Measurements from ENCODE around the gene CYBC1. TPM values are rescaled to one million over a fixed set of nuclear protein-coding genes. Genes with fewer than 3 reads are reported as not detected.

Gene CYBC1
- total RNA-seq, 3 donors from 2014 or later = 79.2 to 90.5 (median 81.0) TPM

DNA sequence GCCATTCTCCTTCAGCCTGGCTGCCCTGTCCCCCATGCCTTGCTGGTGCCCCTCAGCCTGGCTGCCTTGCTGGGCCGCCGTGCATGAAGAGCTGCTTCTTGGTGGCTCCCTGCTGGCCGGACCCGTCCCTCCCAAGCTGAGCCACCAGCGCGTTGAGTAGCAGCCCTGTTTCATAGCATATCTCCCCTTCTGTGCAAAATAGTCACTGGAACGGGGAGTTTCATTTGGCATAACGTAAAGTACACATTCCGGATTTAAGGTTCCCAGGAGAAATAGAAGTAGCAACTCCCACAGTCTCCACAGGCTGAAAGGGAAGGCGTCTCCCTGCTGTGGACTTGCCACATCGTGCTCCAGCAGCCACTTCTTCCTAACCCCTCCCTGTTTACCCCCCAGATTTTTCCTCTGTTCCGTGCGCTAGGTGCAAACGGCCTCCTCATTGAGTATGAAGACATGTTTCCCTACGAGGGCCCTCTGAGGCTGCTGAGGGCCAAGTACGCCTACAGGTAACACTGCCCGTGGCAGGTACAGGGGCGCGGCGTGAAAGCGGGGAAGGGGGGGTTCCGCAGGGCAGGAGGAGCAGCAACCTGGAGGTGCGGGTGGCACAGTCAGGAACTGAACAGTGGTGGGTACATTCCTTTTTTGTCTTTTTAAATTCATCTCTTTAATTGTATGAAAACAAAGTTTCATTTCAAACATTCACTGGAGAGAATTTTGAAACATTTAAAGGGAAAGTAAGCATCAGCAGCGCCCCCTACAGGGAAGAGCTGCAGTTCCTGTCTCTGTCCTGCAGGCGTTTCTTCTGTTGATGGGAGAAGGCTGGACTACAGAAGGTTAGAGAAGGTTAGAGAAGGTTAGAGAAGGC is 26.3 kb downstream of the CYBC1 start:
- DNase-seq (peak in 2 of 3 donors; percentile 53 to 70), ATAC-seq (peak; percentile 67)
- Histone ChIP-seq H3K4me3 (no peak overlapping the region), H3K36me3 (ENCODE audit: low read depth) (no peaks in the 10 kb centered on the region), H3K4me1 (ENCODE audit: low read depth) (peaks cover 8% of the 10 kb centered on the region), H3K9me3 (no peaks in the 10 kb centered on the region)
- TF ChIP-seq, protein P1, sequence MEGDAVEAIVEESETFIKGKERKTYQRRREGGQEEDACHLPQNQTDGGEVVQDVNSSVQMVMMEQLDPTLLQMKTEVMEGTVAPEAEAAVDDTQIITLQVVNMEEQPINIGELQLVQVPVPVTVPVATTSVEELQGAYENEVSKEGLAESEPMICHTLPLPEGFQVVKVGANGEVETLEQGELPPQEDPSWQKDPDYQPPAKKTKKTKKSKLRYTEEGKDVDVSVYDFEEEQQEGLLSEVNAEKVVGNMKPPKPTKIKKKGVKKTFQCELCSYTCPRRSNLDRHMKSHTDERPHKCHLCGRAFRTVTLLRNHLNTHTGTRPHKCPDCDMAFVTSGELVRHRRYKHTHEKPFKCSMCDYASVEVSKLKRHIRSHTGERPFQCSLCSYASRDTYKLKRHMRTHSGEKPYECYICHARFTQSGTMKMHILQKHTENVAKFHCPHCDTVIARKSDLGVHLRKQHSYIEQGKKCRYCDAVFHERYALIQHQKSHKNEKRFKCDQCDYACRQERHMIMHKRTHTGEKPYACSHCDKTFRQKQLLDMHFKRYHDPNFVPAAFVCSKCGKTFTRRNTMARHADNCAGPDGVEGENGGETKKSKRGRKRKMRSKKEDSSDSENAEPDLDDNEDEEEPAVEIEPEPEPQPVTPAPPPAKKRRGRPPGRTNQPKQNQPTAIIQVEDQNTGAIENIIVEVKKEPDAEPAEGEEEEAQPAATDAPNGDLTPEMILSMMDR (IDR thresholded peaks at IDR 0.05) = peak; percentile 31
- intact Hi-C loops (cut with DNase I, micrococcal nuclease) = no loop called here

DNA sequence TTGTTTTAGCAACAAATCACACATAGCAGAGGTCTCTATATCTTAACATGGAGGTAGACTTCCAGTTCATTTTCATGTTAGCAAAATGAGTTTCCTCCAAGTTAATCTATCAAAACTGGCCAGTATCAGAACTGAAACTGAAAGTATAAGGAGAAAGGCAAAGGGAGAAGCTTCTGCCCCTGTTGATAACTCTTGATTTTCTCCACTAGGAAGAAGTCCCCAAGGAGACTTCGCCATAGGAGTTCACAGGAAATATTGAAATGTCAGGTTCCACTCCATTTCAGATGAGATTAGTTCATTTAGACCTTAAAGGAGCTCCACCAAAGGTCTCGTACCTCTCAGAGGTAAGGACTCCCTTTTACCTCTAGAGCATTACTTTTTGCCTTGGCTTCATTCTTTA is 31.0 kb downstream of the CYBC1 start:
- intact Hi-C loops (cut with DNase I, micrococcal nuclease) = loop anchor here in 1 of 2 donors (10.0 kb wide), 1 partner anchor 65 kb away; the partner anchor contains the start of gene TEX19
- ATAC-seq = no peak
- peaks cover 18% of the 10 kb centered on the region for H3K4me1 ChIP-seq (ENCODE audit: low read depth)

DNA sequence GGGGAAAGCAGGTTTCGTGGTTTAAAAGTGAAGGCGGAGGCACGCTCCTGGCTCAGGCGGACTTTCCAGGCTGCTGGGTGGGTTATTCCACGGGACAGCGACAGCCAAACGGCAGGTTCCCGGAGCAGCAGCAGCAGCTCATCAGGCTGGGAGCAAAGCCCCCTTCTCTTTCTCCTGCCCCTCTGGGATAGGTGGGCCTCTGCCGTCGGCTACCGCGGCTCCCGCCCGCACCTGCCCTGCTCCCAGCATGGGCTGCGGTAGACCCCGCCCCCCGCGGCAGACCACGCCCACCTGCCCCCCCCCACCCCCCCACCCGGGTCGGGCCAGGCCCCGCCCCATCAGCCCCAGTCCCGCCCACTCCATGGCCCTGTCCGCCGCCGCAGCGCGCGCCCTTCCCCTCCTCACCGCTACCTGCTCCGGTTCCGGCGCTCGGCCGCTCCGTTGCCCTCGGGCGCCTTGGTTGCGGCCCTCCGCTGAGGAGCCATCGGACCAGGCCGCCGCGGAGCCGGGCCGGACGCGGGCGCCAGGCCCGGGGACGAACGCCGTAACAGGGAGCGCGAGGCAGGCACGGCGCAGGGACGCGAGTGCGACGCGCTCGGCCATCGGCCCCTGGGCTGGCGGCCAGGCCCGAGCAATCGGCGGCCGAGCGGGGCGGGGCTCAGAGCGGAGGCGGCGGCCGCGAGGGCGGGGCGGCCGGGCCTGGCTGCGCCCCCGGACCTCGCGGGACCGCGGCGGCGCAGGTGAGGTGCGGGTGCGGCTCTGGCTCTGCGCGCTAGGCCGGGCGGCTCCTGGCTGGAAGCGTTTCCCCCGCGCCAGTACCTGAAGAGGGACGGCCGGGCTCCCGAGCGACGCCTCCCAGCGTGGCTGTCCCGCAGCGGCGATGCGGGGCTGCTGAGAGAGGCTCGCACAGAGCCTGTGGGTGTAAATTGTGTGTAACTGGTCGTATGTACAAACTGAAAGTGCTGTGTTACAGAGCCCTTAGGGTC is 32.3 kb downstream of the CYBC1 start, which contains the start of the genes HEXD and OGFOD3:
Gene HEXD (plus strand): TSS at position 347 of the 986 bp plus-strand sequence. CDS start 1,453 bp downstream, outside the sequence.
Gene OGFOD3 (minus strand): TSS at position 586 of the 986 bp plus-strand sequence. CDS start 101 bp downstream, at position 485.
- H3K4me1 ChIP-seq (ENCODE audit: low read depth) = peaks cover 18% of the 10 kb centered on the region
- H3K9me3 ChIP-seq = no peaks in the 10 kb centered on the region
- H3K36me3 ChIP-seq (ENCODE audit: low read depth) = no peaks in the 10 kb centered on the region
- TF ChIP-seq, protein P1 (IDR thresholded peaks at IDR 0.05) = no peak
- intact Hi-C loops (cut with DNase I, micrococcal nuclease) = loop anchor here in 1 of 2 donors (10.0 kb wide), 1 partner anchor 63 kb away; the partner anchor contains the start of gene TEX19
- peak; percentile 97 for ATAC-seq
- H3K4me3 ChIP-seq = peak within 1 kb of the TSS; percentile 40
- DNase-seq = peak; percentile 88 to 93 (median 90)

More for the DNA sequence above, 31.0 kb downstream of the CYBC1 start:
- no peaks in the 10 kb centered on the region for H3K36me3 ChIP-seq (ENCODE audit: low read depth)
- H3K9me3 ChIP-seq = no peaks in the 10 kb centered on the region
- H3K4me3 ChIP-seq = no peak overlapping the region
- TF ChIP-seq, protein P1 (IDR thresholded peaks at IDR 0.05) = no peak
- no peak for DNase-seq

DNA sequence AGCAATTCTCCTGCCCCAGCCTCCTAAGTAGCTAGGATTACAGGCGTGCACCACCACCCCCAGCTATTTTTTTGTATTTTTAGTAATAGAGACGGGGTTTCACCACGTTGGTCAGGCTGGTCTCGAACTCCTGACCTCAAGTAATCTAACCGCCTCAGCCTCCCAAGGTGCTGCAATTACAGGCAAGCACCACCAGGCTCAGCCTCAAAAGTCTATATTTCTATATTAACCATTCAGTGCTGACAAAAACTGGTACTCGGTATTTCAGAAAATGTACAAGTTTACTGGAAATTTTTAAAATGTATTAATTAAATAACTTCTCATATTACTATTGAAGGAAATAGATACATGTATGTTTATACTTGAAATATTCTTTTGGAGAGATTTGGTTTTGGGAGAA is 33.8 kb downstream of the CYBC1 start:
- Histone ChIP-seq H3K36me3 (ENCODE audit: low read depth) (no peaks in the 10 kb centered on the region), H3K4me3 (no peak overlapping the region), H3K9me3 (no peaks in the 10 kb centered on the region), H3K4me1 (ENCODE audit: low read depth) (peaks cover 18% of the 10 kb centered on the region)
- no peak for ATAC-seq
- intact Hi-C loops (cut with DNase I, micrococcal nuclease) = loop anchor here in 1 of 2 donors (10.0 kb wide), 1 partner anchor 62 kb away; the partner anchor contains the start of gene TEX19
- no peak for DNase-seq
- TF ChIP-seq, protein P1 (IDR thresholded peaks at IDR 0.05) = no peak

DNA sequence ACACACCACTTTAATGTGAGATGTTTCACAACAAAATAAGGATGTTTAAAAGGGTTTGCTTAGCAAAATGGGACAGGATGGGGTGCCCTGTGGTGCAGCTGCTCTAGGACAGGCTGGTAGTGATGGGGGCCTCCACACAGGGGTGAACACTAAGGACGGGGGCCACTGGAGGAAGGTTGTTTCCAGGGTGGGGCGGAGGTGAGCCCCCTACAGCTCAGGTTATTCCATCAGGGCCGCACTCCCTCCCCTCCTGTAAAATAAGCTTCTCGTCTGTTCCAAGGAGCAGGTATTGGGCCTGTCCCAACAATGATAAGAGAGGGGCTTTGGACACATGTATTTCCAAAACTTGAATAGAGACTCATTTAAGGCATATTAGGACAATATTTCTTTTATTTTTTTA is 34.3 kb downstream of the CYBC1 start:
- intact Hi-C loops (cut with DNase I, micrococcal nuclease) = loop anchor here in 1 of 2 donors (10.0 kb wide), 1 partner anchor 61 kb away; the partner anchor contains the start of gene TEX19
- TF ChIP-seq, protein P1 (IDR thresholded peaks at IDR 0.05) = no peak

More for the DNA sequence above, 34.3 kb downstream of the CYBC1 start:
- no peak for DNase-seq
- peaks cover 18% of the 10 kb centered on the region for H3K4me1 ChIP-seq (ENCODE audit: low read depth)
- no peaks in the 10 kb centered on the region for H3K36me3 ChIP-seq (ENCODE audit: low read depth)
- H3K4me3 ChIP-seq = no peak overlapping the region
- H3K9me3 ChIP-seq = no peaks in the 10 kb centered on the region
- ATAC-seq = no peak

Data from mucosa of descending colon (tissue), 3 donors.